Gastrocnemius medialis (tissue), 4 donors: ENCODE results near the gene PDZD4.

Experiments
- CTCF ChIP-seq, 5 experiments: fragments of 450-650 bp in 3 of 5; fragments of 200-600 bp in 2 of 5; sonication (generic) in 2 of 5; IDR thresholded peaks in 4 of 5; conservative IDR thresholded peaks in 1 of 5; 1 replicate in 4 of 5; 2 replicates in 1 of 5; pipeline ENCODE4 v1.5.1; 2016 to 2019; ENCODE audit warnings: antibody characterized with exemption in 5 of 5, mild to moderate bottlenecking in 3 of 5, moderate library complexity in 3 of 5
- POLR2A ChIP-seq, 2 donors: fragments of 450-650 bp; IDR thresholded peaks; one replicate each; pipeline ENCODE4 v1.6.1; 2017; ENCODE audit warnings: antibody characterized with exemption in 2 of 2, mild to moderate bottlenecking in 2 of 2, moderate library complexity in 2 of 2

GRCh38 chrX:153778684-153779101 lies 51.7 kb downstream of the PDZD4 start:
- TF ChIP-seq CTCF (IDR thresholded peaks at IDR 0.05 in 4 of 5, conservative IDR thresholded peaks at IDR 0.05 in 1 of 5) (peak in 2 of 5 experiments; percentile 15 to 24), POLR2A (IDR thresholded peaks at IDR 0.05) (no peak)
